Activated CD4-positive, alpha-beta T cell treated with anti-CD3 and anti-CD28 coated beads for 24 hours (primary cell): ENCODE measurements around the gene ADAMTS10.
A peak's percentile ranks its signal among the peaks of the same experiment; 100 is the strongest.
"Not testable (repeated sequence)": the region's sequence is repeated elsewhere in the genome, so short reads cannot be mapped to it uniquely, and the experiment has no call there.

Source experiments
- DNase-seq, 2 donors: peaks; one replicate each; pipeline ENCODE4 v3.0.0-alpha.2; 2020; ENCODE audit warnings: low read depth in 2 of 2

ADAMTS10 gene

DNA sequence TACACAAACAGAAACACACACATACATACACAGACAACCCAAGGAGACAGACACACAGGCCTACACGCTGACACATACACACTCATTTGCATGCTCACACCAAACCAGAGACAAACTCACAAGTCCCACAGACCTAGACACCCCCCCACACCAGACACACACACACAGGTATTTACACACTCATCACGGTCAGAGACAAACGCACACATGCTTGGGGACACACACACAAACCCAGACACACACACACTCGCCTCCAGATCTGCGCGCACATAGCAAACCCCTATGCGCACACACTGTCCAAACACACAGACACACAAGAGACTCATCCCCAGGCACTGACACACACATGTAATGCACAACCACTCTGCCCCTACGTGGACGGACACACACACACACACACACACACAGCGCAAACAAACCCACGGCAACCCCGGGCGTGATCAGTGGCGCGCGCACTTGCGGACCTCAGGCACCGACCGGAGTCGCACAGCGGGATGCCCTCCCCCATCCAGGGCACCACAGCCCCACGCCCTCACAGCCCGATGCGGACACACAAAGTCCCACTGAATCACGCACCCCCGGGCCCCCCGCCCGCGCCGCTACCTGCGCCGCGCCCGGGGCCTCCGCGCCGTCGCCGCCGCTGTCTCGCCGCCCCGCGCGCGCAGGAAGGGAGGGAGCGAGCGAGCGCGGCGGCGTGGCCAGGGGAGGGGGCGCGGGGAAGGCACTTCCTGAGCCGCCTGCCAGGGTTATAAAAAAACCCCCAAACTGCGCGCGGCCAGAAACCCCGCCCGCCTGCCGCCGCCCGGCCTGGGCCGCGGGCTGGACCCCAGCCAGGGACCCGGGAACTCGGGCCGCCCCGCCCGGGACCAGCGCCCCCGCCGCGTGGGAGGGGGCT, at the start of gene ADAMTS10:
Gene ADAMTS10, minus strand, starts transcription at position 675 of the 895 bp plus-strand sequence. CDS start 5,005 bp downstream, outside the sequence.
- DNase-seq, result peak in 1 of 2 donors; percentile 15

DNA sequence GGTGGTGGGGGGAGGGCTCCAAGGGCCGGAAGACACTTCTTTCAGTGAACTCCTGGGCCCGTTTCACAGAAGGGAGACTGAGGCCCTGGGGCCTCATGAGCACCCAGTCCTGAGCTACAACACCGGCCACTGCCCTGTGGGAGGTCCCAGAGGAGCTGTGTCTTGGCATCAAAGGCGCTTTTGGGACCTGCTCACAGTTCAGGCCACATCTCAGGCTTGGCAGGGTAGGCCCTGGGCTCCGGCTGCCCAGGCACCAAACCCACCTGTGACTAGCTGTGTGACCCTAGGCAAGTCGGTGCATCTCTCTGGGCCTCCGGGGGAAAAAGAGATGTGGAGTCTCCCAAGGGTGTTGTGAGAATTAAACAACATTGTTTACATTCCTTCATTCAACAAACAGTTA, 49.4 kb upstream of the ADAMTS10 start:
- DNase-seq, result no peak

DNA sequence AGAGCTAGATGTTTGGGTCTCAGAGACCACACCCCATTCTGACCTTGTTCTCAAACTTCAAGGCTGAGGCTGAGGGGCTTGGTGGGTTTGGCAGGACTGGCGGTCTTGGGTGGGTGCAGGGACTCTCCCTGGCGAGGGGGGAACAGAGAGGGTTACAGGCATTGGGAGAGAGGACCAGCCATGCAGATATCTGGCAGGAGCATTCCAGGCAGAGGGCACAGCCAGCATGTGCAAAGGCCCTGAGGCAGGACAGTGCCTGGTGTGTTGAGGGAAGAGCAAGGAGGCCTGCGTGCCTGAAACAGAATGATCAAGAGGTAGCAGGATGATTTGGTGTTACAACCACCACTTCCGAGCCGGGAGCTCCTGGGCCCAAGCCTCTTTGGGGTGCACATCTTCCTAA, 47.4 kb upstream of the ADAMTS10 start:
- DNase-seq, result no peak

DNA sequence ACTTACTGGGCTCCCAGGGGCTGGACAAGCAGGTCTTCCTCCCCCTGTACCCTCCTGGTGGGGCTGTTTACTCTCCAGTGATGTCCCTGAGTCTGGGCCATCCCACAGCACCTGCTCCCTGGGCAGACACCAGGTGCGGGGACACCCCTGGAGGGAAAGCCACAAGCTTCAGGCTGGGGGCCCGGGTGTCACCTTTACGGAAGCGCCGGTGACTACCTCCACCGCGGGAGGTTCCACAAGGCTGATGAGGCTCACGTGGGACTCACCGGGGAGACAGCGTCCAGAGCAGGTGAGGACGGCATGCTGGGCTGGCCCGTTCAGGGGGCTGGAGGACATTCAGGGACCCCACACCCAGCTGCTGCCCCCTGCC, 44.8 kb upstream of the ADAMTS10 start:
- no peak for DNase-seq

DNA sequence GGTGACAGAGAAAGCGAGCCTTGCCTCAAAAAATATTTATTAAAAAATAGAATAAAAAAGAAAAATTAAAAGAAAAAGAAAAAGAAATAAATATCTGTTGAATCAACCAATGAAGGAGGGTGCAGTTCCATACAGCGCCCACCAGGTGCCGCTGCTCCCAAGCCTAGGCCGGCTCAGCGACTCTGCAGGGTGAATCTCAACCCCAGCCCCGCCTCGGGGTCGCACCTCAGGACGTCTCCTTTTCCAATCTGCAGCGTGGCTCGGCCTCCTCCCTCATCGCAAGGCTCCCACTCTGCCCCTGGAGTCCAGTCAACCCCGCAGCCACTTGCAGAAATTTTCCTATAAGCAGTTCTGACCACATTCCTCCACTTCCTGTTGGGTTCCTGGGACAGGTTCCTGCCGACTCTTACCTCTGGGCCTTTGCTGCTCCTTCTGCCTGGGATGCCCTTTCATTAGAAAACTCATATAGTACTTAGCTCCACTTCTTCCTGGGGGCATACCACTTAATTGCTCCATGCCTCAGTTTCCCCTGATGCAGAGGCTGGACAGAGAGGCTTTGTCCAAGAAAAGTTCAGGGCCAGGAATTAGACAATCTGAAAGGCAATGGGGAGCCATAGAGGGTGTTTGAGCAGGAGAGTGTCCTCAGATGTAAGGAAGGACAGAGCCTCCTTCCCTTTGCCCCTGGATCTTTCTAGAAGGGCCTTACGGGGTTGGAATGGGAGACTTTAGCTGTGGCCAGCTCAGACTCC, 44.2 kb upstream of the ADAMTS10 start:
- DNase-seq, result peak; percentile 56 to 58

DNA sequence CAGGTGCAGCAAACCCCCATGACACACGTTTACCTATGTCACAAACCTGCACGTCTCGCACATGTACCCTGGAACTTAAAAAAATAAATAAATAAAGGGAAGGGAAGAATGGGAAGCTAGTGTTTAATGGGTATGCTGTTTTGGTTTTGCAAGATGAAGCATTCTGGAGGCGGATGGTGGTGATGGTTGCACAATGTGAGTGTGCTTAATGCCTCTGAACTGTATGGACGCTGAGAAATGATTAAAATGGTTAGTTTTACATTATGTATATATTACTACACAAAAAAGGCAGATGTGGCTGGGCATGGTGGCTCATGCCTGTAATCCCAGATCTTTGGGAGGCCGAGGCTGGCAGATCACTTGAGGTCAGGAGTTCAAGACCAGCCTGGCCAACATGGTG, 37.7 kb upstream of the ADAMTS10 start:
- no peak for DNase-seq

DNA sequence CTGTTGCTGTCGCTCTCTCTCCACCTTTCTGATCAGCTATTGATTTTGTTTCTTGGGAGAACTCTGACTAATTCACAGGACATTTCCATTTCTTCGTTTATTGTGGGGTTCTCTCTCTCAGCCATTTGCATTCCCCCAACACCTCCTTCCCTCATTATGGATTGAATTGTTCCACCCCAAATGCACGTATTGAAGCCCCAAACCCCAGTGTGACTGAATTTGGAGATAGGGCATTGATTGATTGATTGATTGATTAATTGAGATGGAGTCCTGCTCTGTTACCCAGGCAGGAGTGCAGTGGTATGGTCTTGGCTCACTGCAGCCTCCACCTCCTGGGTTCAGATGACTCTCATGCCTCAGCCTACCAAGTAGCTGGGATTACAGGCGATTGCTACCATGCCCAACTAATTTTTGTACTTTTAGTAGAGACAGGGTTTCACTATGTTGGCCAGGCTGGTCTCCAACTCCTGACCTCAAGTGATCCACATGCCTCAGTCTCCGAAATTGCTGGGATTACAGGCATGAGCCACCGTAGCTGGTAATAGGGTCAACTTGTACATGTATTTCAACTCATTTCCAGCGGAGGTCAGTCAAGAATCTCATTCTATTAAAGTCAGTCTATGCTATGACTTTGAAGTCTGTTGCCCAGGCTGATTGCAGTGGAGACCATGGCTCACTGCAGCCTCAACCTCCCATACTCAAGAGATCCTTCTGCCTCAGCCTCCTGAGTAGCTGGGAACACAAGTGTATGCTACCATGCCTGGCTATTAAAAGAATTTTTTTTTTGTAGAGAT, 33.5 kb upstream of the ADAMTS10 start:
- DNase-seq, result no peak

DNA sequence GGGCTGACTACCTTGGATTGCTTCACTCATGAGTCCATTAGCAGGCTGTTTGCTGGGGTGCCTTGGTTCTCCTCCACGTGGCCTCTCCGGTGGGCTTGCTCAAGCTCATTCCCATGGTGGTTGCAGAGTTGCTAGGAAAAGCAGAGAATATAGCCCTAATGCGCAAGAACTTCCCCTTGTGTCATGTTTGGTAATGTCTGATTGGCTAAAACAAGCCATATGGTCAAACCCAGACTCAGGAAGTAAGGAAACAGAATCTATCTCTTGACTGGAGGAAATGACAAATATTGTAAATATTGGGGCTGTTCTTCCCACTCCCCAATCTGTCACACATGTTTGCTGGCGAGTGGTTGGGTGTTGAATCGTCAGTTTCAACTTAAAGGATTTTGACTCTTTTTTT, 32.0 kb upstream of the ADAMTS10 start:
- DNase-seq, result no peak

DNA sequence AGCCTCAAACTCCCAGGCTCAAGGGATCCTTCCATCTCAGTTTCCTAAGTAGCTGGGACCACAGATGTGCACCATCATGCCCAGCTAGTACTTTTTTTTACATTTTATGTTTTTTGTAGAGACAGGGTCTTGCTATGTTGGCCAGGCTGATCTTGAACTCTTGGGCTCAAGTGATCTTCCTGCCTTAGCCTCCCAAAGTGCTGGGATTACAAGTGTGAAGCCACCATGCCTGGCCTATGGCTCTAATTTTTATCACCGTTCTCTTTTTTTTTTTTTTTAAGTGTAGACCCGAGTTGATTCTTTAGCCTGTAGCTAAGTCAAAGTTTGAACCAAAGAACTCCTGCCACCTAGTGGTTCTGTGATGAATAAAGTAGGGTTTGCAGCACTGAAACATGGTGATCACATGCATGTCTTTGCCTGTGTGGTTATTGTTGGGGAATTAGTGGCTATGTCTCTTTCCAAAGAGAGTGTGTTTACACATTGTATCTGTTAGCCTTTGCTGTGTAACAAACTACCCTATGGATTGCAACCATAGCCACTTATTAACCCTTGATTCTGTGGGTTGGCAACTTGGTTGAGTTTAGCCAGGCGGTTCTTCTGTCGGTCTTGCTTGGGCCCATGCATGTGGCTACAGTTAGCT, 31.5 kb upstream of the ADAMTS10 start:
- peak in 1 of 2 donors; percentile 23 for DNase-seq

DNA sequence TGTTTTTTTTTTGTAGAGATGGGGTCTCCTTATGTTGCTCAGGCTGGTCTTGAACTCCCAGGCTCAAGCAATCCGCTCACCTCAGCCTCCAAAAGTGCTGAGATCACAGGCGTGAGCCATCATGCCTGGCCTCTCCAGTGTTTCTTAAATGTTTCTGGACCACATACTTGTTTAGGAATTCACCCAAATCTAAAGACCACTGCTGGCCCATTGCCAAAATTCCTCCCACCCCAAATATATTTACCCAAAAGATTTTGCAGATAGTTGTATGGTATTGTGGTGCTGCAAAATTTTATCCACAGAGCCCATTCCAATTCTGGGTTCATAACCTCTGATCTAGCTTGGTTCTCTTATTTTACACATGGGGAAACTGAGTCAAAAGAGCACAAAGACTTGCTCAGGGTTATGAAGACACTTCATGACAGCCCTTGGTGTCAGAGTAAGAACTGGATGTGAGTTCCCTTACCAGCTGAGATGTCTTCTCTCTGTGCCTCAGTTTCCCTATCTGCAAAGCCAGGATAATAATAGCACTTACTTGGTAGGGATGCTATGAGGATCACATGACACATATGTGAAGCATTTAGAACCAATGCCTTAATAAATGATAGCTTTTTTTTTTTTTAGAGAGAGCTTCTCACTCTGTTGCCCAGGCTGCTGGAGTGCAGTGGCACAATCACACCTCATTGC, 30.8 kb upstream of the ADAMTS10 start:
- DNase-seq, result no peak

DNA sequence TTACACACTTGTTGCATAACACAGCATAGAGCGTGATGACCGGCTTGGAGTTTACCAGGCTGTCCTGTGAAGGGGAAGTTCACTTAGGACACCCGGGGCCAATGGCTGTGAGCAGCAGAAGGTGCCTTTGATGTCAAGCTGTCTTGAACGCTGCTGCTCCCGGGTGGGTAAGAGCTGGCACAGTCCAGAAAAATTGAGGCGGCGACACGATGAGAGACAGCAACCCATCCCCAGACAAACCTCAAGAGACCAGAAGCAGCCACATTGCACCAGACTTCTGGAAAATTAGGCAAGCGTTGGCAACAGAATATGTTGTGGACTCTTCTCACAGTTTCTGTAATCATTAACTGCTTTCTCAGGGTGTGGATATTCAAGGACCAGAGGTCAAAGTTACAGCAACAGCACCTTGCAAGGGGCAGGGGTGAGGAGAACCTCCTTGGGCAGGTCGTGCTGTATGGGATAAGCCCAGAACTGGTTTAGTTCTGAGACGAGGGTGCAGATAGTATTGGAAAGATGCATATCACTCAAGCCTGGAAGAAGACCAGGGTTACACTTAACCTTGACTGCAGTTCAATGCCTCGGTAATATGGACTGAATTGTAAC, 30.0 kb upstream of the ADAMTS10 start:
- DNase-seq, result no peak

DNA sequence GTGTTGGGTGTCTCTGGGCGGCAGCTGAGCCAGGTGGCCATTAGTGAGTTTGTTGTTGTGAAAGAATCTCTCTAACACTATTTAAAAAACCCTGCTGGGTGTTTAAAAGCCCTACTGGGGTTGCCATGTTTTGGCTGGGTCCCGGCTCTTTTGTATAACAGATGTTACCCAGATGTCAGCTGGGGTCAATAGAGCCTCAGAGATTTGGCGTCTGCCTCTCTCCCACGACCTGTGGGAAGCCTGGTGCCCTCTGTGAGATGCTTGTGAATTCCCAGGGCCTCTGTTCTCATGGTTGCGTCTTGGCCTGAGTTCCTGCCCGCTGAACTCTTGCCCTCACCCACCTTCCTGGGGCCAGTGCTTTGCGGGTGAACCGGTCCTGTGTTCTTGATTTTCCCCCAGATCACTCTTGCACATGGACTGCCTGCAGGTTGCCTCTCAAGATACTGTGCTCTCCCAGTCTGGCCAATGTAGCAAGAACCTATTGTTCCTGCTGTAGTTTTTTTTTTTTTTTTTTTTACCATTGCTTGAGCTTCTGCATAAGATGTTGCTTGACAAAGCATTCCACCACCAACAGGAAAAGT, 29.4 kb upstream of the ADAMTS10 start:
- no peak for DNase-seq

DNA sequence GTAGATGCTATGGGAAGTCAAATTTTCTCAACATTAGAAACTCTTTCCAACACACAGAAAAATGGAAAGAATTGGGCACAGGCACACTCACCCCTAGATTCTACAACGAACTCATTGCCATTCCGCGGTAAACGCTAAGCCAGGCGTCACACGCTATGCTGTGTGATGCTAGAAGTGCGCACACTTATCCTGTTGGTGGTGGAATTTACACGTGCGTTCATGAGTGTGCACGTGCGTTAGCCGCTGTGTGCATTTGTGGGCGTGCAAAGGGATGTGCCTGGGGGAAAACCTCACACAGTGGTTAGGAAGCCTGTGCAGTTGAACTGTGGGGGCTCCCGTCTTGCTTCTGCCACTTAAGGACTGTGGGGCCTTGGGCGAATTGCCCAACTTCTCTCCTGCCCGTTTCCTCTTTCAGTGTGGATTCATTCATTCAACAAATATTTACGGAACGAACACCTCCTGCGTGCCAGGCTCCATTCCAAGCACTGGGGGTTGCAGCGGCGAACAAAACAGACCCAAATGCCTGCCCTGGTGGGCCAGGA, 27.6 kb upstream of the ADAMTS10 start:
- no peak for DNase-seq

DNA sequence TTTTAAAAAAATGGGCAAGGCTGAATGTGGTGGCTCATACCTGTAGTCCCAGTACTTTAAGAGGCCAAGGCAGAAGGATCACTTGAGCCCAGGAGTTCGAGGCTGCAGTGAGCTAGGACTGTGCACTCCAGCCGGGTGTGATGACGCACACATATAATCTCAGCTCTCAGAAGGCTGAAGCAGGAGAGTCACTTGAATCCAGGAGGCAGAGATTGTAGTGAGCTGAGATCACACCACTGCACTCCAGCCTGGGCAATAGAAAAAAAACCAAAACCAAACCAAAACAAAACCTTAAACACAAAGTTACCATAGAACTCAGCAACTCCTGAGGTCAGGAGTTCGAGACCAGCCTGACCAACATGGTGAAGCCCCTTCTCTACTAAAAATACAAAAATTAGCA, 26.6 kb upstream of the ADAMTS10 start:
- DNase-seq, result not testable (repeated sequence)

DNA sequence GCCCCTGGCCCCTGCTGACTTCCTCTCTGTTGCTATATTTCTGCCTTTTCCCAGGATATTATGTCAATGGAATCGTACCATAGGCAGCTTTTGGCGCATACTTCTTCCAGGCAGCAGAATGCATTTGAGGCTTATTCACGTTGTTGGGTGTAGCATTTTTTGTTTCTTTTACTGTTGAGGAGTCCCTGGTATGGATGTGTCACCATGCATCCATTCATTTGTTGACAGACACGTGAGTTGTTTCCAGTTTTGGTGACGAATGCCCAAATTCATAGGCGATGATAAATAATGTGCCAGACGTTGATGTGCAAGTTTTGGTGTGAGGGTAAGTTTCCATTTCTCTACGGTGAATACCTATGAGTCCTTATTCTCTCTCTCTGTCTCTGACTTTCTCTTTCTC, 24.9 kb upstream of the ADAMTS10 start:
- DNase-seq, result no peak

DNA sequence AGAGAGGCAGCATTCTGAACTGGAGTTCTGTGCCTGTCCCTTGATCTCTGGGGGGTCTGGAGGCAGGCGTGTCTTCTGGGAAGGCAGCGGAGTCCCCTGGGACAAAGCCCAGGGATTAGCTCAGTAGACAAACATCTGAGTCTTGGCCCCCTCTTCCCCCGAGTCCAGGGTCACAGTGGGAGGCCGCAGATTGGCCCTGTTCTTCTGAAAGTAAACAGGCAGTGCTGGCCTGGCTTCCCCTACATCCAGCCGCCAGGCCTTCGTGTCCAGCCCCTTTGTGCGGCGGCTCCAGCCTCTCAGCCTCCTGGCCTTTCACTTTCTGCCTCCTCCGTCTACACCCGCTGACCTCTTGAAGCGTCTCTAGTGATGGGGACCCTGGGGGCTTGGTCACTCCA, 20.9 kb upstream of the ADAMTS10 start:
- no peak for DNase-seq

DNA sequence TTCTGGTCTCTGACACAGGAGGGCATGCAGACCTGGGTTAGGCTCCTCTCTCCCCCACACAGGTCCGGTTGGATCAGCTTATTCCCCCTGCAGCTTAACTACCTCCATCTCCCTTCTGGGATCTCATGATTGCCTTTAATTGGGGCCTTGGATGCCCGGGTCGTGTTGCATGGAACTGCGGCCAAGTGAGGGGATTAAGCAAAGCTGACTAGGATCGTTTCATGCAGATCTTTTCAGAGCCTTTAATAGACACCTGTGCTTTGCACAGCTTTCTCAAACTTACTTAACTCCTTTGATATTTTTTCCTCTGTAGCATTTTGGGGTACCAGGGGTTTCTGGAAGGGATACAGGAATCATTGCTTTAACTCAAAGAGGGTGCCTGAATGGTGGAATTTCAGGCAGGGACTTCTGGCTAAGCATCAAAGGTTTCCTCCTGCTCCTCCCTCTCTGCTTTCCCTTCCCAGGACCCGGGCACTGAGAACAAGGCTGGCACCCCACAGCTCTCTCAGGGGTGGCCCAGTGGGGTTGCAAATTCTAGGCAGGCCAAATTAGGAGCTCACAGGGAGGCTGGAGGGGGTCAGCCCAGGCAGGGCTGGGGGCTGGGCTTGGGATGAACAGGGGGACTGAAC, 20.4 kb upstream of the ADAMTS10 start:
- DNase-seq, result no peak

DNA sequence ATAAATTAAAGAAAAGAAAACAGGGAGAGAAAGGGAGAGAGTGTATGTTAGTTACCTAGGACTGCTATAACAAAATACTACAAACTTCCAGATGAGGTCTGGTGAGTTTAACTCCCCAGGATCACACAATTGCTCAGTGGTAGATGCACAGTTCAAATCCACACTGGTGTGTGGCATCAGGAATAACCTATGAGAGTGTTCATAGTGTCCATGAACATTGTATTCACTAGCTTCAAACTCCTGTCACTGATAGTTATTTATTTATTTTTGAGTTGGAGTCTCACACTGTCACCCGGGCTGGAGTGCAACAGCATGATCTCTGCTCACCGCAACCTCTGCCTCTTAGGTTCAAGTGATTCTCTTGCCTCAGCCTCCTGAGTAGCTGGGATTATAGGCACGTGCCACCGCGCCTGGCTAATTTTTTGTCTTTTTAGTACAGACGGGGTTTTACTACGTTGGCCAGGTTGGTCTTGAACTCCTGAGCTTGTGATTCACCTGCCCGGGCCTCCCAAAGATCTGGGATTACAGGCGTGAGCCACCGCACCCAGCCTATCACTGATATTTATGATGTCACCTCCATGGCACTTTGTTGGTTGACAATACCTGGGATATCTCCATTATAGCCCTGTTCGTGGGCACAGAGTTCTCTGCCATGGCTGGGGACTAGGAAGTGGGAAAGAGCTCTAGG, 19.6 kb upstream of the ADAMTS10 start, which contains the start of gene NFILZ:
Gene NFILZ, plus strand, starts transcription at position 638 of the 688 bp plus-strand sequence. CDS start 46,133 bp downstream, outside the sequence.
- DNase-seq, result no peak

DNA sequence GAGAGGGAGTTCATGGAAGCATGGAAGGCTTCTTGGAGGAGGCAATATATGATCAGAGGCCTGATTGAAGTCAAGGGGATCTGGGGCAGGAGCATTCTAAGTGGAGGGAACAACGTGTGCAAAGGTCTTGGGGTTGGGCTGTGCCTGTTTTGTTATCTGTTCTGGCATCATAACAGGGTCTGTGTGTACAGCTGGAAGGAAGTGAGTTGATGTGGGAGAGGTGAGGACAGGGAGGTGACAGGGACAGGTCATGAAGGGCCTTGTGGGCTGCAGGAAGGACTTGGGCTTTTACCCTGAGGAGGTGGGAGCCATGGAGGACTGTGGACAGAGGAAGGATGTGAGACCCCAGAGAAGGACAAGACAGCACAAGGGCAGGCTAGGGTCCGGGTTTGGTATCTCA, 18.7 kb upstream of the ADAMTS10 start:
- no peak for DNase-seq
